Caco-2 (cell line): Measurements from ENCODE around the gene SGCG. TPM values are rescaled to one million over a fixed set of nuclear protein-coding genes. Genes with fewer than 3 reads are reported as not detected.

Source experiments
- BruUV-seq: library from RNA; stranded (reverse); fragments of 400-500 nt; replicated peaks from 2 replicates; lab custom pipeline; 2021; lab: Mats Ljungman, UMichigan
- CTCF ChIA-PET: fragments of 300-600 bp; sonication (Branson Sonifier 250); formaldehyde crosslinking; loops from one replicate; lab custom pipeline; 2022; ENCODE audit warnings: antibody characterized with exemption; lab: Charles Lee
- POLR2A ChIA-PET: fragments of 300-600 bp; sonication (Branson Sonifier 250); formaldehyde crosslinking; loops from one replicate; lab custom pipeline; 2022; ENCODE audit warnings: antibody characterized with exemption; lab: Charles Lee
- DNase-seq, 2 experiments: peaks; one replicate each; pipeline versions ENCODE4 v3.0.0 to v3.0.0-alpha.2; 2020 to 2022
- H3K27me3 ChIP-seq: replicated peaks from 2 replicates; pipeline ENCODE4 v1.6.0; 2011; ENCODE audit warnings: low read length; ENCODE audit not compliant: control insufficient read depth, insufficient read depth
- H3K36me3 ChIP-seq: 2 replicates; pipeline ENCODE4 v1.5.1; 2011; ENCODE audit warnings: low read length; ENCODE audit not compliant: control insufficient read depth, insufficient read depth
- H3K4me1 ChIP-seq: fragments of 250-450 bp; sonication (Bioruptor Pico); 2 replicates; pipeline ENCODE4 v1.5.1; 2020; ENCODE audit warnings: mild to moderate bottlenecking
- H3K4me3 ChIP-seq: 2 replicates; pipeline ENCODE4 v1.5.1; 2011; ENCODE audit warnings: low read depth, mild to moderate bottlenecking, control low read depth, low read length
- H3K9me3 ChIP-seq: fragments of 250-450 bp; sonication (Bioruptor Pico); 2 replicates; pipeline ENCODE4 v1.5.1; 2020; ENCODE audit warnings: mild to moderate bottlenecking, moderate library complexity
- H3K27ac Mint-ChIP-seq: one replicate; pipeline ENCODE4 v1.8.0; 2022; ENCODE audit warnings: mixed read lengths; ENCODE audit not compliant: unreplicated experiment
- H3K27me3 Mint-ChIP-seq: one replicate; pipeline ENCODE4 v1.8.0; 2022; ENCODE audit warnings: mixed read lengths; ENCODE audit not compliant: insufficient read depth, unreplicated experiment
- H3K36me3 Mint-ChIP-seq: one replicate; pipeline ENCODE4 v1.8.0; 2022; ENCODE audit warnings: mild to moderate bottlenecking, mixed read lengths; ENCODE audit not compliant: insufficient read depth, unreplicated experiment
- H3K4me1 Mint-ChIP-seq: one replicate; pipeline ENCODE4 v1.8.0; 2022; ENCODE audit warnings: low read depth, mixed read lengths; ENCODE audit not compliant: unreplicated experiment
- H3K4me3 Mint-ChIP-seq: one replicate; pipeline ENCODE4 v1.8.0; 2022; ENCODE audit warnings: mild to moderate bottlenecking, moderate library complexity, mixed read lengths; ENCODE audit not compliant: unreplicated experiment
- H3K9me3 Mint-ChIP-seq: one replicate; pipeline ENCODE4 v1.8.0; 2022; ENCODE audit warnings: mixed read lengths; ENCODE audit not compliant: unreplicated experiment
- intact Hi-C: fragments of 100-400 bp; cut with micrococcal nuclease; formaldehyde crosslinking; loops from one replicate; pipeline ENCODE4 v1.10.0; 2022; ENCODE audit not compliant: unreplicated experiment
- total RNA-seq: library from RNA; stranded (reverse); gene quantifications from 2 replicates; pipeline ENCODE4 v1.2.3, GENCODE V29; 2022
- TF ChIP-seq, protein P1 (sequence below), 2 experiments: fragments of 200-600 bp in 1 of 2; IDR thresholded peaks; 1 replicate in 1 of 2; 2 replicates in 1 of 2; pipeline versions ENCODE4 v1.5.1 to v1.8.0; 2011 to 2022; ENCODE audit warnings: antibody characterized with exemption in 1 of 2, control low read depth in 1 of 2, inconsistent platforms in 1 of 2, low read depth in 1 of 2, low read length in 1 of 2, mild to moderate bottlenecking in 1 of 2, moderate library complexity in 1 of 2; ENCODE audit not compliant: insufficient read depth in 1 of 2, severe bottlenecking in 1 of 2, unreplicated experiment in 1 of 2

Gene SGCG
- total RNA-seq, 1 experiment from 2014 or later: not detected

- Histone ChIP-seq H3K9me3 (no peaks in the 10 kb centered on the region), H3K4me1 (no peaks in the 10 kb centered on the region), H3K36me3 (no peaks in the 10 kb centered on the region), H3K4me3 (no peak overlapping the region), H3K27me3 (no peaks in the 10 kb centered on the region)
- TF ChIP-seq, protein P1, sequence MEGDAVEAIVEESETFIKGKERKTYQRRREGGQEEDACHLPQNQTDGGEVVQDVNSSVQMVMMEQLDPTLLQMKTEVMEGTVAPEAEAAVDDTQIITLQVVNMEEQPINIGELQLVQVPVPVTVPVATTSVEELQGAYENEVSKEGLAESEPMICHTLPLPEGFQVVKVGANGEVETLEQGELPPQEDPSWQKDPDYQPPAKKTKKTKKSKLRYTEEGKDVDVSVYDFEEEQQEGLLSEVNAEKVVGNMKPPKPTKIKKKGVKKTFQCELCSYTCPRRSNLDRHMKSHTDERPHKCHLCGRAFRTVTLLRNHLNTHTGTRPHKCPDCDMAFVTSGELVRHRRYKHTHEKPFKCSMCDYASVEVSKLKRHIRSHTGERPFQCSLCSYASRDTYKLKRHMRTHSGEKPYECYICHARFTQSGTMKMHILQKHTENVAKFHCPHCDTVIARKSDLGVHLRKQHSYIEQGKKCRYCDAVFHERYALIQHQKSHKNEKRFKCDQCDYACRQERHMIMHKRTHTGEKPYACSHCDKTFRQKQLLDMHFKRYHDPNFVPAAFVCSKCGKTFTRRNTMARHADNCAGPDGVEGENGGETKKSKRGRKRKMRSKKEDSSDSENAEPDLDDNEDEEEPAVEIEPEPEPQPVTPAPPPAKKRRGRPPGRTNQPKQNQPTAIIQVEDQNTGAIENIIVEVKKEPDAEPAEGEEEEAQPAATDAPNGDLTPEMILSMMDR (IDR thresholded peaks at IDR 0.05; ENCODE audit: insufficient read depth in 1 of 2, low read depth in 1 of 2, low read length in 1 of 2, severe bottlenecking in 1 of 2, unreplicated experiment in 1 of 2): no peak
- Mint-ChIP-seq H3K4me1 (no peaks in the 10 kb centered on the region), H3K27ac (no peak overlapping the region), H3K4me3 (no peak overlapping the region), H3K9me3 (no peaks in the 10 kb centered on the region), H3K36me3 (no peaks in the 10 kb centered on the region), H3K27me3 (no peaks in the 10 kb centered on the region)
- ChIA-PET POLR2A (no interaction called here), CTCF (no interaction called here)
- no TSS peak for BruUV-seq
- no peak for DNase-seq
- intact Hi-C loops: no loop called here
Observed at GRCh38 chr13:23183292-23183691, 2.5 kb downstream of the SGCG start.

- H3K9me3 ChIP-seq: no peaks in the 10 kb centered on the region
- CTCF ChIA-PET: no interaction called here
- no peaks in the 10 kb centered on the region for H3K36me3 ChIP-seq
- TF ChIP-seq, protein P1 (IDR thresholded peaks at IDR 0.05; ENCODE audit: insufficient read depth in 1 of 2, low read depth in 1 of 2, low read length in 1 of 2, severe bottlenecking in 1 of 2, unreplicated experiment in 1 of 2): no peak
- H3K4me3 ChIP-seq: no peak overlapping the region
- no peak overlapping the region for H3K27ac Mint-ChIP-seq
- no peaks in the 10 kb centered on the region for H3K27me3 Mint-ChIP-seq
- no peaks in the 10 kb centered on the region for H3K4me1 ChIP-seq
- POLR2A ChIA-PET: interaction anchor here (0.5 kb wide), 1 partner anchor 384 kb away, joined by 4 read pairs; no protein-coding TSS in a partner anchor
- no peaks in the 10 kb centered on the region; the same call in 1 of the 2 replicates for H3K27me3 ChIP-seq
- intact Hi-C loops: no loop called here
- no peak overlapping the region for H3K4me3 Mint-ChIP-seq
- no peaks in the 10 kb centered on the region for H3K9me3 Mint-ChIP-seq
- DNase-seq: no peak
- H3K36me3 Mint-ChIP-seq: no peaks in the 10 kb centered on the region
- no TSS peak for BruUV-seq
- no peaks in the 10 kb centered on the region for H3K4me1 Mint-ChIP-seq
Observed at GRCh38 chr13:23185542-23185941, 4.8 kb downstream of the SGCG start.

- BruUV-seq: no TSS peak
- H3K4me1 Mint-ChIP-seq: no peaks in the 10 kb centered on the region
- Histone ChIP-seq H3K4me1 (no peaks in the 10 kb centered on the region), H3K36me3 (no peaks in the 10 kb centered on the region), H3K4me3 (no peak overlapping the region), H3K27me3 (no peaks in the 10 kb centered on the region), H3K9me3 (no peaks in the 10 kb centered on the region)
- H3K4me3 Mint-ChIP-seq: no peak overlapping the region
- DNase-seq: no peak
- H3K9me3 Mint-ChIP-seq: no peaks in the 10 kb centered on the region
- no peaks in the 10 kb centered on the region for H3K36me3 Mint-ChIP-seq
- H3K27me3 Mint-ChIP-seq: peaks cover 16% of the 10 kb centered on the region
- TF ChIP-seq, protein P1 (IDR thresholded peaks at IDR 0.05; ENCODE audit: insufficient read depth in 1 of 2, low read depth in 1 of 2, low read length in 1 of 2, severe bottlenecking in 1 of 2, unreplicated experiment in 1 of 2): no peak
- POLR2A ChIA-PET: no interaction called here
- intact Hi-C loops: no loop called here
- no peak overlapping the region for H3K27ac Mint-ChIP-seq
- CTCF ChIA-PET: no interaction called here
Observed at GRCh38 chr13:23201870-23202269, 21.1 kb downstream of the SGCG start.
